Mammary epithelial cell (primary cell): ENCODE results near the gene CCL7.

Source experiments
- CTCF ChIP-seq, 2 donors: IDR thresholded peaks in 1 of 2; conservative IDR thresholded peaks in 1 of 2; 2 replicates each; pipeline ENCODE4 v1.5.1; 2011 to 2012; ENCODE audit warnings: inconsistent platforms in 2 of 2, low read length in 2 of 2, mild to moderate bottlenecking in 2 of 2, control low read depth in 1 of 2, low read depth in 1 of 2; ENCODE audit not compliant: insufficient read depth in 1 of 2; ENCODE audit errors: extremely low read depth in 1 of 2
- EZH2 ChIP-seq: IDR thresholded peaks from 2 replicates; pipeline ENCODE4 v1.6.1; 2012; ENCODE audit warnings: low read length, inconsistent platforms, borderline replicate concordance

- TF ChIP-seq CTCF (conservative IDR thresholded peaks at IDR 0.05 in 1 of 2, IDR thresholded peaks at IDR 0.05 in 1 of 2; ENCODE audit: extremely low read depth in 1 of 2, insufficient read depth in 1 of 2, low read depth in 1 of 2, low read length in 2 of 2) (no peak), EZH2 (no peak)
Measured at GRCh38 chr17:34305606-34306005, 35.6 kb downstream of the CCL7 start.
